Ureter (tissue), 1 donor: ENCODE measurements around the gene FGA. TPM values are rescaled to one million over a fixed set of nuclear protein-coding genes. Genes with fewer than 3 reads are reported as not detected.

Experiments used
- DNase-seq: peaks from one replicate; pipeline ENCODE4 v3.0.0-alpha.2; 2020; ENCODE audit warnings: low spot score
- total RNA-seq: library from RNA; stranded (reverse); gene quantifications from one replicate; pipeline ENCODE4 v1.2.4, GENCODE V29; 2023
- donor health status: DM: yes; HTN: yes; CAD: no.

FGA gene
- total RNA-seq, 1 donor from 2014 or later, result 1.2 TPM

DNA sequence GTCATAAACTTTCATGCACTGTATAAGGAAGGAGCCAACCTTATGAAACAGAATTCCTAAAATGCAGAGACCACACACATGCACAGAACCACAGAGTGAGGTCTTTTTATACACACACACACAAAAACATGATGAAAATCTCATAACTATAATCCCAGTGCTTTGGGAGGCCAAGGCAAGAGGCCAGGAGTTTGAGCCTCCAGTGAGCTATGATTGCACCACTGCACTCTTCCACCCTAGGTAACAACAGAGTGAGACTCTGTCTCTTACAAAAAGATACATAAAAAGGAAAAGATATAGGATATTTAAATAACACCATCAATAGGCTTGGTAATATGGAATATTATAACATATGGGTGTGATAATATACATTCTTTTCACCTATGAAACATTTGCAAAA, 10.6 kb downstream of the FGA start:
- DNase-seq, result no peak

DNA sequence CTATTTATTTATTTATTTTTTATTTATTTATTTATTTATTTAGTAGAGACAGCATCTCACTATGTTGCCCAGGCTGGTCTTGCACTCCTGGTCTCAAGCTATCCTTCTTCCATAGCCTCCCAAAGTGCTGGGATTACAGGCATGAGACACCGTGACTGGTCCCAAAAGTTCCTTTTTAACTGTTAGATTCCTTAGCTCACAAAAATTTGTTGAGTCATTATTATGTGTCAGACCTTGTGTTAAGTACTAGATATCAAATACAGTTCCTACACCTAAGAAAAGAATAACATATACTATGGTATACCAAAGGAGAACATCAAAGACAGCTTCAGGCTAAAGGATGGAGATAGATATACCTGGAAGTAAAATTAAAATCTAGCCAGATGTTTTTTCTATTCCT, 11.6 kb downstream of the FGA start:
- DNase-seq, result no peak

DNA sequence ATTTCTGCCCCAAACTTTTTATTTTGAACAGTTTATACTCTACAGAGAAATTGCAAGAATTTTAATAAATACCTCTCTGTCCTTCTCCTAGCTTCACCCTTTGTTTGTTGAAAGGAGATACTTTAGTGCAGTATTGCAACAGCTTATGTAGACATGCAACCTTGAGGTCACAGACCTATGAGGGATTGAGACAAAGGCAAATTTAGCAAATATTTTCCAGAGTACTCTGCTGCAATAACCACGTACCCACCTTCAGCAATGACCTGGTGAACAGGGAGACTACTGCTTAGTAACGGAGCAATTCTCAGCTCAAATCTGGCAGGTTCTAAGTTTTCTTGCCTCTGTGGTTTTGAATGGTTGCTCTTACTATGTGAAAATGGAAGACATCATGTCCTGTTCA, 13.2 kb downstream of the FGA start:
- DNase-seq, result no peak

DNA sequence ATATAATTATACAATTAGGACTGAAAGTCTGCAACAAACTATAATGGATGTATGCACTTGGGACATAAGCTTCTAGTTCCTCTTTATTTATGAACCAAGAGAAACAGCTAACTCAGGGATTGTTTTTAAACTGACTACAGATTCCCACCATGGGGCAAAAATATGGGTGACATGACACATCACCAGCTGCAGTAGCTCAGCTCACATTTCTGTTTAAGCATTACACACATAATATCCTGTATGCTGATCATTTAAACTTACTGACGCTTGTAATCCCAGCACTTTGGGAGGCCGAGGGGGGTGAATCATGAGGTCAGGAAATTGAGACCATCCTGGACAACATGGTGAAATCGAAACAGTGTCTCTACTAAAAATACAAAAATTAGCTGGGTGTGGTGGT, 16.2 kb downstream of the FGA start:
- no peak for DNase-seq

DNA sequence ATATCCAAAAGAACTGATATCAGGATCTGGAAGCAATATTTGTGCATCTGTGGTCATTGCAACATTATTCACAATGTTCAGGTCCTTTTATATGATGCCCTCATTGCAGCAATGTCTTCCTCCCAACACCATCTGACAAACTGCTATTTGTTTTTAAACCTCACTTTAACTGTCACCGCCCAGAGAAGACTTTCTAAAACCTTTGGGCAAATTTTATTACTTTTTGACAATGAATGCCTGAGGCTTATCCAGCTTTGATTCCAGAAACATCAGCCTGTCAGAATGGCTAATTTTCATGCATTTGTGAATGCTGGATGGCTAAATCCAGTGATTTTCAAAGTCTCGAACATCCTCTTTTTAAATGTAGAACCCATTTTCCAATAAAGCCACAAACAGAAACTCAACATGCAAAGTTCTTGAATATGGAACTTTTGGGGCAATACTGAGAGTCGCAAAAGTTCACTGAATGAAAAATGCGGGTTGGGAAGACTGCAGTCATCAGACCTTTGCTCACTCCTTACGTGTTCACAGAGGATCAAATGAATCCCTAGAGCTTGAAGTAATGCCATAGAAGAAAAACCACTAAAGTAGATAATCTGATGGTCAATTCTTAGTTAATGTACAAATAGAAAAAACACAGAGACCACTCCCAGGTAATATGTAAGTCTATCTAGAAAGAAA, 17.2 kb downstream of the FGA start:
- no peak for DNase-seq

DNA sequence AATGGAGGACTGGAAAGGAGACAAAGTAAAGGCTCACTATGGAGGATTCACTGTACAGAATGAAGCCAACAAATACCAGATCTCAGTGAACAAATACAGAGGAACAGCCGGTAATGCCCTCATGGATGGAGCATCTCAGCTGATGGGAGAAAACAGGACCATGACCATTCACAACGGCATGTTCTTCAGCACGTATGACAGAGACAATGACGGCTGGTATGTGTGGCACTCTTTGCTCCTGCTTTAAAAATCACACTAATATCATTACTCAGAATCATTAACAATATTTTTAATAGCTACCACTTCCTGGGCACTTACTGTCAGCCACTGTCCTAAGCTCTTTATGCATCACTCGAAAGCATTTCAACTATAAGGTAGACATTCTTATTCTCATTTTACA, 21.0 kb downstream of the FGA start:
- no peak for DNase-seq

DNA sequence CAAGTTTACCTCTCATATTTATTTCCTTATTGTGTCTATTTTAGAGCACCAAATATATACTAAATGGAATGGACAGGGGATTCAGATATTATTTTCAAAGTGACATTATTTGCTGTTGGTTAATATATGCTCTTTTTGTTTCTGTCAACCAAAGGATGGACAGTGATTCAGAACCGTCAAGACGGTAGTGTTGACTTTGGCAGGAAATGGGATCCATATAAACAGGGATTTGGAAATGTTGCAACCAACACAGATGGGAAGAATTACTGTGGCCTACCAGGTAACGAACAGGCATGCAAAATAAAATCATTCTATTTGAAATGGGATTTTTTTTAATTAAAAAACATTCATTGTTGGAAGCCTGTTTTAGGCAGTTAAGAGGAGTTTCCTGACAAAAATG, 21.5 kb downstream of the FGA start:
- DNase-seq, result no peak

DNA sequence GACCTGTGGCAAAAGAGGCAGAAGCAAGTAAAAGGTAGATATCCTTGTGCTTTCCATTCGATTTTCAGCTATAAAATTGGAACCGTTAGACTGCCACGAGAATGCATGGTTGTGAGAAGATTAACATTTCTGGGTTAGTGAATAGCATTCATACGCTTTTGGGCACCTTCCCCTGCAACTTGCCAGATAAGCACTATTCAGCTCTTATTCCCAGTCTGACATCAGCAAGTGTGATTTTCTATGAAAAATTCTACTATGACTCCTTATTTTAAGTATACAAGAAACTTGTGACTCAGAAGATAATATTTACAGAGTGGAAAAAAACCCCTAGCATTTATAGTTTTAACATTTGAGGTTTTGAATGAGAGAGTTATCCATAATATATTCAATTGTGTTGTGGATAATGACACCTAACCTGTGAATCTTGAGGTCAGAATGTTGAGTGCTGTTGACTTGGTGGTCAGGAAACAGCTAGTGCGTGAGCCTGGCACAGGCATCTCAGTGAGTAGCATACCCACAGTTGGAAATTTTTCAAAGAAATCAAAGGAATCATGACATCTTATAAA, 23.8 kb downstream of the FGA start:
- DNase-seq, result no peak

DNA sequence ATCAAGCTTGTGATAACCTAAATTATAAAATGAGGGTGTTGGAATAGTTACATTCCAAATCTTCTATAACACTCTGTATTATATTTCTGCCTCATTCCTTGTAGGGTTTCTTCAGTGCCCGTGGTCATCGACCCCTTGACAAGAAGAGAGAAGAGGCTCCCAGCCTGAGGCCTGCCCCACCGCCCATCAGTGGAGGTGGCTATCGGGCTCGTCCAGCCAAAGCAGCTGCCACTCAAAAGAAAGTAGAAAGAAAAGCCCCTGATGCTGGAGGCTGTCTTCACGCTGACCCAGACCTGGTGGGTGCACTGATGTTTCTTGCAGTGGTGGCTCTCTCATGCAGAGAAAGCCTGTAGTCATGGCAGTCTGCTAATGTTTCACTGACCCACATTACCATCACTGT, 24.8 kb downstream of the FGA start:
- DNase-seq, result no peak

DNA sequence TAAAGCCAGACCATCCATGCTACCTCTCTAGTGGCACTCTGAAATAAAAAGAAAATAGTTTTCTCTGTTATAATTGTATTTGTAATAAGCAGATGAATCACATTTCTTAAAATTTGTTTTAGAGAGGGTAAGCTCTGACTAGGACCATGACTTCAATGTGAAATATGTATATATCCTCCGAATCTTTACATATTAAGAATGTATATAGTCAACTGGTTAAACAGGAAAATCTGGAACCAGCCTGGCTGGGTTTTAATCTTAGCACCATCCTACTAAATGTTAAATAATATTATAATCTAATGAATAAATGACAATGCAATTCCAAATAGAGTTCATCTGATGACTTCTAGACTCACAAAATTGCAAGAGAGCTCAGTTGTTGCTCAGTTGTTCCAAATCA, 26.2 kb downstream of the FGA start:
- DNase-seq, result no peak

DNA sequence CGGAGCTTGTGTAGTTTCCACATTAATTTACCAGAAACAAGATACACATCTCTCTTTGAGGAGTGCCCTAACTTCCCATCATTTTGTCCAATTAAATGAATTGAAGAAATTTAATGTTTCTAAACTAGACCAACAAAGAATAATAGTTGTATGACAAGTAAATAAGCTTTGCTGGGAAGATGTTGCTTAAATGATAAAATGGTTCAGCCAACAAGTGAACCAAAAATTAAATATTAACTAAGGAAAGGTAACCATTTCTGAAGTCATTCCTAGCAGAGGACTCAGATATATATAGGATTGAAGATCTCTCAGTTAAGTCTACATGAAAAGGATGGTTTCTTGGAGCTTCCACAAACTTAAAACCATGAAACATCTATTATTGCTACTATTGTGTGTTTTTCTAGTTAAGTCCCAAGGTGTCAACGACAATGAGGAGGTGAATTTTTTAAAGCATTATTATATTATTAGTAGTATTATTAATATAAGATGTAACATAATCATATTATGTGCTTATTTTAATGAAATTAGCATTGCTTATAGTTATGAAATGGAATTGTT, 27.8 kb downstream of the FGA start, which contains the start of gene FGB:
TSS of gene FGB (plus strand) at position 315 of the 558 bp plus-strand sequence. CDS start at position 323, 8 bp downstream.
- DNase-seq, result no peak

DNA sequence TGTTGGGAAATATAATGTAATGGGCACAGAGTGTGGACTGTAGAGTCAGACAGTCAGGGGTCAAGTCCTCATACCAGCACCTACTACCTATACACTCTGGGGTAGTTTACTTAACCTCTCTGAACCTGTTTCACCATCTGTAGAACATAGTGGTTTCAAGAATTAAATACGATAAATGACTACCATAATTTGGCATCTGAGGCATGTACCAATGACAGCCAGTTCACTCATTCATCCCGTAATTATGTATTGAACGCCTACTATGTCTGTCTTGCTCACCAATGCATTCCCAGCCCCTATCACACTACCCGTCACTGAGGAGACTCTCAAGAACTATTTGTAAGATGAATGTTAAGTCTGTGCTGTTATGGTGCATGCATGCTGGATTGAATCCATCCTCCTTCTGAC, 29.7 kb downstream of the FGA start:
- DNase-seq, result no peak

DNA sequence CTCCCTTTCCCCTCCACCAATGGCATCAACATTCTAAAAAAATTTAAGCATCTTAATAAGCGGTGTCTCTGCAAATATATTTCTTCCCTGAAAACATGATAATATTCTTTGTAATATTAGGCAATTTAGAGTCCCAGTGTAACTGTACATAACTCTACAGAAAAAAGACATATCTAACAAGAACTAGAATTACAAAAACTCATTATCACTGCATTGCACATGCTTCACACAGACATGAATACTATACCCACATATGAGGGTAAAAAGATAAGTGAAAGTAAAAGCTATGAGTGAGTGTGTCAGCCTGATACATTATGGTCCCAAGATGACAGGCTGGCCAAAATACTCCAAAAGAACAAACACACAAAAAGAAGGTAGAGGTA, 30.1 kb downstream of the FGA start:
- DNase-seq, result no peak

DNA sequence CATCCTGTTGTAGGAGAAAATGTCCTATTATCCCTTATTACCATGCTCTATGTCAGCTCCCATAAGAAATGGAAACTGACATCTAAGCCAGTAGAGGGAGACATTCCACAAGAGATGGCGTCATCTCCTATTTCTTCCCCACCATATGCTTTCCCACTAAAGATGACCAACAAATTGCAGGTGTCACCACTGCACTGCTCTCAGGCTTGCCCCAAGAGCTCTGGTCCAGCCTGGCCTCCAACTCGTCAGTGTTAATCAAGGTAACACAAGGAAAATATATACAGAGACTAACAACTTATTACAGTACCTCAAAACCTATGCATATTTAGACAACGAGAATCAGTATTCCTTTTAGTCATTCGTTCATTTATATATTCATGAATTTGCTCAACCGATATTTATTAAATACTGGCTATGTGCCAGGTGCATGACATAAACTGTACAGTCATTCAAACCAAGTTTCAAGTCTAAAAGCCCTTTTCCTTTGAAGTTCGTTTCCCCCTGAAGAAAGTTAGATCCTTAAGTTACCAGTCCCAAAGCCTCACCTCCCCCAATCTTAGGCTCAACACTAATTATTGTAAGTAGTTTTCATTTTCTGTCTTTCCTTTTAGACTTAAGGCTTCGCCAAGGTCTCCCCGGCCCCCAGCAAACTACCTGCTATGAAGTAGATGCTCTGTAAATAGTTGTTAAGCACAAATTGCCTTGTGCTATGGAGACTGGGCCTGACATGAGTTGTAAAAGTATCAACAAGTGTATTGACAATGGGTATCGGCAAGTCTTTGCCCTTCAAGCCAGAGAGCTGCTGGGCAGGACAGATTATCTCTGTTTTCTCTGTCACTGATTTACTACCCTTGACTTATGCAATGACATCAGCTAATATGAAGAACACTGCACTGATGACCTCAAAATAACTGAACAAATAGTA, 30.8 kb downstream of the FGA start:
- DNase-seq, result no peak

DNA sequence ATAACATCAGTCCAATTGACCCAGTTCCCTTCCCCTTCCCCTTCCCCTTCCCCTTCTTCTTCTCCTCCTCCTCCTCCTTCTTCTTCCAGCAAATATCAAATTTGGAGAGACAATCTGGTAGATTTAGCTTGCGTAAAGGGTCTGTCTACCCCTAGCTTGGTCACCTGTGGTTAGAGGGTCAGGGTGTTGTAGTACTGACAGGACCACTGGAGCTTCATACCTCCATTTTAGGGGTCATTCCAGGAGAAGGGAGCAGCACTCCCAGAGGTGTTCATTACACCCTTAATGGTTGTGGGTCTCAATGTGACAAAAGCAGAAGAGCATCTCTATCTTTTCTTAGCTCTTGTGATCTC, 31.4 kb downstream of the FGA start:
- DNase-seq, result no peak

DNA sequence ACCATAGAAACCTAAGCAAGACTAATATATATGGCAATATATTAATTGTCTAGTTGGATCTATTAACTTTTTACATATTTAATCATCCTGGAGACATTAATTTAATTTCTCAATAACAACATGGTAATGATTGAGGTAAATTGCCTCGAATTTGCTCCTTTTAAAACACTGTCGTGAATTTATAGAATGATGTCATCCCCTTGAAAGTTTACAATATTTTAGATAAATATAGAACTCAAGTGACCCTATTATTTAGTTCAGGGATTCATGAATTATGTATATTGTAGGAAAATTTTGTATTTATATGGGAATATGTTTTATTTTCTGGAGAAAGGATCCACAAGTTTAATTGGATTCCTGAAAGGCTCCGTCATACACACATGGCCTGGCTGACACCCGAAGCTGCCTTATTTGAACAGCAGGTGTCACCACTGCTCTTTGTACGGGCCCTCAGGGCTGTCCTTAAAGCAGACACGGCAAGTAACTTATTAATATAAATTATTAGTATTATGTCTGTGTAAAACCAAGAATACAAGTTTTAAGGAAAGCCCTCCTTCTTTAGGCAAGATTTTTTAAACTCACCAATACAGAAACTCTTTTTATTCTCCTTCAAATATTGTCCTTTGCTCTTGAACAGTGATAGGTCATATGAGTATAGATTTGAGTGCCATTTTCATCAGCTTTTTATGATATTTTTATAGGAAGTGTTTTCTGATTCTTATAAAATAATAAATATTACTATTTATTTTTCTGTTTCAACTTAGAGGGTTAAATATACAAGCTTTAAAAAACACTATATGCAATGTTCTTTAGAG, 38.5 kb downstream of the FGA start:
- peak; percentile 81 for DNase-seq

DNA sequence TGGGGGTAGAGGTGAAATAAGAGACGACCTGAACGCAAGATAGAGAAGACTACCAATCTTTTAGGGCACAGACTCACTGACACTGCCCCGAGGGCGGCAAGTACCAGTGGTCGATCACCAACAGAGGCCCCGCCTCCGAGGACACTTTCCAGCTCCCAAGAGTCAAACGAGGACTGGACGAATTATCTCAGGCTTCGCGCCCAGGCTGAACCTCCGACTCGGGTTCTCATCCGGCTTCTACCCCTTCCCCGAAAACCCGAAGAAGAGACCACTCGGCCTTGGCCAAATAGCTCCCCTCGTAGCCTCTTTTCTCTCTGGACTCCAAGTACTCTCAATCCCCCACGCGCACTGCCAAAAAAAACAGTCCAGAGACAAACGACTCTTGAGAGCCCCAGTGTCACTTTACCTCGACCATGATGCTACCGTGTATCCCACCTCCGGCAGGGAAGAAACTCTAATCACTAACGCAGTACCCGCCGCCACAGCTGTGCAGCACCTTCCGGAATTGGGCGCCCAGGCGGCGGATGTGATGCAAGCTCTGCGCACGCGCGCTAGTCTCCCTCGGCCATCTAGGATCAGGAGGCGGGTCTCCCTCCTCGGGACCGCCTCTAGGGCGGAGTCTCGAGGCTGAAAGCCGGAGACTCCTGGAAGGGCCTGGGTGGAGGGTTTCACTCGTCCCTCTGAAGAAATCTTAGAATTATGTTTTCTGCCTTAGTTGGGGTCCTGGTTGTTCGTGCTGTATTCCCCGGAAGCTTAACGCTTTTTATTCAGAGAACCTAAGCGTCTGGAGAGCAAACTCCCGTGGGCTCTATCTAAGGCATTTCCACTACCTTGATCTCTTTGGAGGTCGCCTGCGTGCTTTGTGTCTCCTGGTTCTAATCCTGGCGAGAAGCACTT, 40.4 kb downstream of the FGA start, which contains the start of gene PLRG1:
TSS of gene PLRG1 (minus strand) at position 507 of the 897 bp plus-strand sequence. CDS start at position 415, 92 bp downstream.
- DNase-seq, result peak; percentile 96

DNA sequence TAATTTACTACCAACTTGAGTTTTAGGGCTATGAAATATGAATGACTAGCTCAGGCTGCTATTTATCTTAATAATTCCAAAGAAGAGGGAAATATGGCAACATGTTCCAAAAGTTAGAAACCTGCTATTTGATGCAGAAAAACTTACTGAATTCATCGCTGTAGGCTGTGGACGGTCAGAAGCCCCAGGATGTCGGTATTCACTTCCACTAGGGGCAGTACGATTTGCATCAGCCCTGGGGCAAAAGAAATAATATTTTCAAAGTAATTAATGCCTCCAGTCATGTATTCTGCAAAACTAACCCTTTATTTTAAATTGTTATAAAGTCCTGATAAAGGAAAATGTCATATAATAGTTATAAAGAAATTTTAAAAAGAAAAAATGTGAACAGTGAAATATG, 44.9 kb downstream of the FGA start:
- DNase-seq, result no peak

DNA sequence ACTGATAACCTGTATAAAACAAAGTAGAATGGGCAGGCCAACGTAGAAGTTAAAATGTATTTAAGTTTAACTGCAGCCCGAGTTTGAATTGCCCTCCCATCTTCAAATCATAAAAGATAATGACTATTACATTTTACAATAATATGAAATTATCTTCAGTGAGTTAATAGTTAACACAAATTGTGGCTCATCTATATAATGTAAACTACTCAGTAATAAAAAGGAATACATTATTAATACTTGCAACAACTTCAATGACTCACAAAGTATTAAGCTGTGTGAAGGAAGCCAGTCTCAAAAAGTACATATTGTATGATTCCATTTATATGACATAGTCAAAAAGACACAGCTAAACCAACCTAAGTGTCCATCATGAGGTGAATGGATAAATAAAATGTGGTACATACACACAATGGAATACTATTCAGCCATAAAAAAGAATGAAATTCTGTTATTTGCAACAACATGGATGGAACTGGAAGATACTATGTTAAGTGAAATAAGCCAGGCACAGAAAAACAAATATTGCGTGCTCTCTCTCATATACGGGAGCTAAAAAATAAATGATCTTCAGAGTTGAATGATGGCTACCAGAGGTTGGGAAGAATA, 48.2 kb downstream of the FGA start:
- DNase-seq, result no peak
